Measurements from ENCODE around the gene ACY1. TPM values are rescaled to one million over a fixed set of nuclear protein-coding genes. Genes with fewer than 3 reads are reported as not detected.

Gene ACY1
- total RNA-seq, 2 donors from 2014 or later = 153 to 160 TPM

- ATAC-seq (no peak), DNase-seq (no peak)
- intact Hi-C loops (cut with DNase I, micrococcal nuclease) = loop anchor here in 1 of 2 donors (5.0 kb wide), 1 partner anchor 135 kb away; no protein-coding TSS in a partner anchor
These were observed 13.8 kb downstream of the ACY1 start for GRCh38 chr3:51997172-51997571.

- ATAC-seq (no peak), DNase-seq (no peak)
- intact Hi-C loops (cut with DNase I, micrococcal nuclease) = loop anchor here in 1 of 2 donors (5.0 kb wide), 1 partner anchor 134 kb away; no protein-coding TSS in a partner anchor
These were observed 14.7 kb downstream of the ACY1 start for GRCh38 chr3:51997935-51998596.

GRCh38 chr3:51998774-51999173 lies 15.4 kb downstream of the ACY1 start:
- intact Hi-C loops (cut with DNase I, micrococcal nuclease) = loop anchor here in 1 of 2 donors (5.0 kb wide), 1 partner anchor 134 kb away; no protein-coding TSS in a partner anchor
- DNase-seq (no peak), ATAC-seq (no peak)

GRCh38 chr3:51999846-52000245 lies 16.5 kb downstream of the ACY1 start:
- DNase-seq (no peak), ATAC-seq (no peak)
- intact Hi-C loops (cut with DNase I, micrococcal nuclease) = loop anchor here (5.0 kb wide), 4 partner anchors 122 to 142 kb away; no protein-coding TSS in a partner anchor

- peak in 1 of 2 donors; percentile 84 for DNase-seq
- intact Hi-C loops (cut with DNase I, micrococcal nuclease) = loop anchor here (5.0 kb wide), 3 partner anchors 121 to 141 kb away; no protein-coding TSS in a partner anchor
- ATAC-seq = peak; percentile 81
These were observed 18.2 kb downstream of the ACY1 start for GRCh38 chr3:52001443-52001974.

- no peak for ATAC-seq
- DNase-seq = no peak
- intact Hi-C loops (cut with DNase I, micrococcal nuclease) = loop anchor here (5.0 kb wide), 3 partner anchors 120 to 140 kb away; no protein-coding TSS in a partner anchor
These were observed 19.4 kb downstream of the ACY1 start for GRCh38 chr3:52002748-52003147.

GRCh38 chr3:52004163-52004787 lies 20.9 kb downstream of the ACY1 start:
- intact Hi-C loops (cut with DNase I, micrococcal nuclease) = loop anchor here (5.0 kb wide), 3 partner anchors 118 to 138 kb away; no protein-coding TSS in a partner anchor
- DNase-seq = no peak
- peak; percentile 14 for ATAC-seq

GRCh38 chr3:52004906-52005395 lies 21.6 kb downstream of the ACY1 start:
- intact Hi-C loops (cut with DNase I, micrococcal nuclease) = loop anchor here (5.0 kb wide), 3 partner anchors 117 to 137 kb away; no protein-coding TSS in a partner anchor
- ATAC-seq (no peak), DNase-seq (no peak)

GRCh38 chr3:52005571-52005986 lies 22.2 kb downstream of the ACY1 start:
- ATAC-seq (no peak), DNase-seq (no peak)
- intact Hi-C loops (cut with DNase I, micrococcal nuclease) = no loop called here

GRCh38 chr3:52006017-52006819 lies 22.9 kb downstream of the ACY1 start:
- ATAC-seq (no peak), DNase-seq (no peak)
- intact Hi-C loops (cut with DNase I, micrococcal nuclease) = no loop called here

- DNase-seq (no peak), ATAC-seq (no peak)
- intact Hi-C loops (cut with DNase I, micrococcal nuclease) = no loop called here
These were observed 23.4 kb downstream of the ACY1 start for GRCh38 chr3:52006820-52007133.

GRCh38 chr3:52007291-52007690 lies 24.0 kb downstream of the ACY1 start:
- no peak for ATAC-seq
- intact Hi-C loops (cut with DNase I, micrococcal nuclease) = no loop called here
- DNase-seq = no peak

GRCh38 chr3:52010431-52010830 lies 27.1 kb downstream of the ACY1 start:
- ATAC-seq (no peak), DNase-seq (no peak)
- intact Hi-C loops (cut with DNase I, micrococcal nuclease) = no loop called here

- intact Hi-C loops (cut with DNase I, micrococcal nuclease) = no loop called here
- ATAC-seq = no peak
- DNase-seq = no peak
These were observed 29.4 kb downstream of the ACY1 start for GRCh38 chr3:52012699-52013098.

- no peak for DNase-seq
- intact Hi-C loops (cut with DNase I, micrococcal nuclease) = no loop called here
- ATAC-seq = no peak
These were observed 30.7 kb downstream of the ACY1 start for GRCh38 chr3:52013802-52014598.

GRCh38 chr3:52014613-52015012 lies 31.3 kb downstream of the ACY1 start:
- intact Hi-C loops (cut with DNase I, micrococcal nuclease) = no loop called here
- ATAC-seq (no peak), DNase-seq (no peak)

GRCh38 chr3:52015438-52016228 lies 32.3 kb downstream of the ACY1 start:
- no peak for DNase-seq
- ATAC-seq = no peak
- intact Hi-C loops (cut with DNase I, micrococcal nuclease) = no loop called here

GRCh38 chr3:52017586-52017985 lies 34.3 kb downstream of the ACY1 start:
- DNase-seq (no peak), ATAC-seq (no peak)
- intact Hi-C loops (cut with DNase I, micrococcal nuclease) = no loop called here
